DMS 273 treated with DMSO at 0.1 percent for 48 hours (cell line): Measurements from ENCODE around the gene CAMKK1.

Source experiments
- DNase-seq: peaks from one replicate; lab custom pipeline; 2025; lab: John Stamatoyannopoulos, UW

Gene CAMKK1

DNA sequence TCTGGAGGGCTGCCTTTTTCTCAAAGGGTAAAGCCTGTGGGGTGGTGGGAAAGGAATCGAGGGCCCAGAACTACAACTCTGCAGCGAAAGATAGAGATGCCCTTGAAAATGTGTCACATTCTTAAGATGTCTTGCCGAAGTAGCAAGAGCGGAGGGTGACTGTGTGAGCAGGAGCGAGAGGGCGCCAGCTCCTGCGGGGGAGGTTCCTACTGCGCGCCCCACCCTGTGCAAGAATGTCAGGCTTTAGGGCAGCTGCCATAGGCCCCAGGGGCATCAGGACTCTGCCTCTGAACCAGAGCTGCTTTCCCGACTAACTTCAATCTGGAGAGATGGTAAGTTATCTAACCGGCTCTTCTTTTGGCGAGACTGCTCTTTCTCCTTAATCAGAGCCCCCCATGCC is 80.1 kb downstream of the CAMKK1 start:
- no peak for DNase-seq

DNA sequence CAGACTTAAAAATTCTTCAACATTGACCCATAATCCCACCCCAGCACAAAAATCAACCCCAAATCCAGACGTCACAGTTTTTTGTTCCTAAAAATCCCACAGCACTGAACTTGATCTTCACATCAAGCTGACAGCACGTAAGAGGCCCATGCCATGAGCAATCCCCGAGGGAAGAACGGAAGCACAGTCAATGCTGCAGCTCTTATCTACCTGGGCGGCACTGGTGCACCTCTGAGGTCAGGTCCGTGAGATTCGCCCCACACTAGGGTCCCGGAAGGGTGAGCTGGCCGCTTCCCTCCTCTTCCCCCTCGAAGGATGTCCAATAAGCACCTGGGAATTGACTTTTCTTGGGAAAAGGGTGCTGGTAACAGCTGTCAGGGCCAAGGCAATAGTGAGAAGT is 80.6 kb downstream of the CAMKK1 start:
- no peak for DNase-seq
